22Rv1 (cell line): Measurements from ENCODE around the gene MLST8.
A peak's percentile ranks its signal among the peaks of the same experiment; 100 is the strongest.

ENCODE experiments used
- H3K27ac ChIP-seq: fragments of 450-650 bp; 2 replicates; pipeline ENCODE4 v1.5.1; 2017
- ZFX ChIP-seq: fragments of 450-650 bp; IDR thresholded peaks from 2 replicates; pipeline ENCODE4 v1.6.1; 2017; ENCODE audit warnings: antibody characterized with exemption, borderline replicate concordance
- TF ChIP-seq, protein P1 (sequence below): fragments of 450-650 bp; IDR thresholded peaks from 2 replicates; pipeline ENCODE4 v1.5.1; 2017; ENCODE audit warnings: mild to moderate bottlenecking

The MLST8 gene

DNA sequence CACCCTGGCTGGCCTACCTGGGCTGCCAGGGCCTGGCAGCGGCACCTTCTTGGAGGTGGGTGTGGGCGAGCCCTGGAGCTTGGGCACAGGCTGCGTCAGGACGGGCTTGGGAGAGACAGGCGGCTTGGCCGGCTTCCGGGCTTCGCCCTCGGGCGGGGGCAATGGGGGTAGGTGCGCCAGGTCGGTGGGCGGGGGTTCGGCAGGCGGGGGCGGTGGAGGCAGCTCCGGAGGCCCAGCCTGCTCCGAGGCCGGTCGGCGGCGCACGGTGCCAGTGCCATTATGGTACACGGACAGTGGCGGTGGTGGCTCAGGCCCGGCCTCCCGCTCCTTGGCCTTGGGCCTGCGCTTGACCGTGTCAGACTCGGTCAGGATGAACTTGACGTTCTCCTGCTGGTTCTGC lies 25.7 kb upstream of the MLST8 start:
- TF ChIP-seq ZFX: no peak
- TF ChIP-seq, protein P1, sequence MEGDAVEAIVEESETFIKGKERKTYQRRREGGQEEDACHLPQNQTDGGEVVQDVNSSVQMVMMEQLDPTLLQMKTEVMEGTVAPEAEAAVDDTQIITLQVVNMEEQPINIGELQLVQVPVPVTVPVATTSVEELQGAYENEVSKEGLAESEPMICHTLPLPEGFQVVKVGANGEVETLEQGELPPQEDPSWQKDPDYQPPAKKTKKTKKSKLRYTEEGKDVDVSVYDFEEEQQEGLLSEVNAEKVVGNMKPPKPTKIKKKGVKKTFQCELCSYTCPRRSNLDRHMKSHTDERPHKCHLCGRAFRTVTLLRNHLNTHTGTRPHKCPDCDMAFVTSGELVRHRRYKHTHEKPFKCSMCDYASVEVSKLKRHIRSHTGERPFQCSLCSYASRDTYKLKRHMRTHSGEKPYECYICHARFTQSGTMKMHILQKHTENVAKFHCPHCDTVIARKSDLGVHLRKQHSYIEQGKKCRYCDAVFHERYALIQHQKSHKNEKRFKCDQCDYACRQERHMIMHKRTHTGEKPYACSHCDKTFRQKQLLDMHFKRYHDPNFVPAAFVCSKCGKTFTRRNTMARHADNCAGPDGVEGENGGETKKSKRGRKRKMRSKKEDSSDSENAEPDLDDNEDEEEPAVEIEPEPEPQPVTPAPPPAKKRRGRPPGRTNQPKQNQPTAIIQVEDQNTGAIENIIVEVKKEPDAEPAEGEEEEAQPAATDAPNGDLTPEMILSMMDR: no peak
- H3K27ac ChIP-seq: peak overlapping the region; percentile 73

DNA sequence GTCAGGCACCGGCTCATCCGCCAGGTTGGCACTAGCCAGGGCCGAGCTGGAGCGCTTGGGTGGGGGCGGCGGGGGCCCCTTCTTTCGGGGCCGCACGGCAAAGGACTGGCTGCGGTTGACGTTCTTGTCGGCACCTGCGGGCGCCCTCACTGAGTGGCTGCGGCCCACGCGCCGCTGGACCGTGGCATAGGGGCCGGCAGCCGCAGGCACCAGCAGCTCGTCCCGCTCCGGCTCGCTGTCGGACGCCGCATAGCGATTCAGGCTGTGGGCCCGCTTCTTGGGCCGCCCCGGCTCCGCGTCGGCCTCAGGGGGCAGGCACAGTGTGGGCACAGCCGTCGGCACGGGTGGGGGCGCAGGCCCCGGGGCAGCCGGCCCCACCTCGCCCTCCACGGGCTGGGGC lies 24.8 kb upstream of the MLST8 start:
- TF ChIP-seq, protein P1: no peak
- TF ChIP-seq ZFX: no peak
- no peak overlapping the region for H3K27ac ChIP-seq

DNA sequence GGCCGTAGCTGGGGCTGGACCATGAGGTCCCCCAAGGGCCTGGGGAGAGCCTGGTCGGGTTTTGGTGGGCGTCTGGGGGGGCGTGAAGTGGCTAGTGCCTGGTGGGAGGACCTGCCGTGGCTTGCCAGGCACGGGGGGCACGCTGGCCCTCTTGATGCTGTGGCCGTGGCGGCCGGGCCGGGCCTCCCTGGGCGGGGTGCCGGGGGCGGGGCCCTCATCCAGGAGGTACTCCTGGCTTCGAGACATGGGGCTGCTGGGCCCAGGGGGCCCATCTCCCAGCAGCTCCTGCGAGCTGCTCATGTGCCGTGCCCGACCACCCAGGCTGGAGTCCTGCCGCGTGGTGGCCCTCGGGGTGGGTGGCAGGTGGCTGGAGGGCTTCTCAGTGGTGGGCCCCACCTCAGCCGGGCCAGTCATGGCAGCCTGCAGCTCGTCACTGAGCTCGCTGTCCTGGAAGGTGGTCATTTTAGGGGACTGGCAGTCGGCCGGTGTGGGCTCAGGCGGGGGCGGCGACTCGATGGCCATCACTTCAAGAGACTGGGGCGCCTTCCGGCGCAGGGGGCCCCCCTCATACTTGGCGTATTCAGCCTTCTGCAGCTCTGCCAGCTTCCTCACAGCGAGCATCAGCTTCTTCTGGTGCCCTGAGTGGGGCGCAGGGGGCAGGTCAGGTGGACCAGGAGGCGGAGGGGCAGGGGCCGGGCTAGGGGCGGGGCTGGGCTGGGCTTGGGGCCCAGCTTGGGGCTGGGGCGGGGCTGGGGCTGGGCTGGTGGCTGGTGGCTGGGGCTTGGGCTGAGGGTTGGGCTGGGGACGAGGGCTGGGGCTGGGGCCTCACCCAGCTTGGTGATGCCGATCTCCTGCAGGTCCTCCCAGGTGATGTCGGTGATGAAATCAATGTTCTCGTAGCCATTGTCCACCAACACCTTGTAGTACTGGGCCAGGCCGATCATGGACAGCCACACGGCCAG lies 24.0 kb upstream of the MLST8 start:
- no peak for TF ChIP-seq ZFX
- TF ChIP-seq, protein P1: no peak
- no peak overlapping the region for H3K27ac ChIP-seq

DNA sequence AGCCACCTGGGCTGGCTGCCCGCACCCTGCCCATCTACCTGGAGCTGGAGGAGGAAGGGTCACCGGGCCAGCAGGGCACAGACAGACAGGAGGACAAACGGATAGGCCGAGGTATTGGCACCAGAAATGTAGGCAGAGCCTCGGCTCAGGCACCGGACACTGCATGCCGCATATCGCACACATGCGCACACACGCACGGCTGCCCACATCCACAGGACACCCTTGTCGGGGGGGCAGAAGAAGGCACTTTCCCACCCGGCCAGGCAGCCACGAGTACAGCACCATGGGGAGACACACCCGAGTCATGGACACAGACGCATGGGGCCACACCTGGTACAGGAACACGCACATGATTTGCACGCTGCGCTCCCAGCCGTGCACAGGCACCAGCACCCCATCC lies 23.3 kb upstream of the MLST8 start:
- H3K27ac ChIP-seq: no peak overlapping the region
- TF ChIP-seq, protein P1: no peak
- TF ChIP-seq ZFX: no peak

DNA sequence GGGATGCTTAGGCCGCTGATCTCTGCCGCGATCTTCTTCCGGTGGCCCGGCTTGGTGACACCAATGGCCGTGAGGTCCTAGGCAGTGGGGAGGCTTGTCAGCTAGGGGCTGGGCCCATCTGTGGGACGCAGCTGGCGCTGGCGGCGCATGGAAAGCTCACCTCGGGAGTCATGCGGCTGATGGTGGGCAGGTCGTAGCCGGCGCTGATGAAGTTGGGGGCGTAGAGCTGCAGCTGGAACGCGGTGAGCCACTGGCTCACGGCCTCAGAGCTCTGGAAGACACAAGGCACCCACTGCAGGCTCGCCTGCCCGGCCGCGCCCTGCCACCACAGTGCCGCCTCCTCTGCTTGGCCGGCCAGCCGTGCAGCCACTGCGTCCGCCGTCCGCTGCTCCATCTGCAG lies 21.6 kb upstream of the MLST8 start:
- TF ChIP-seq, protein P1: no peak
- TF ChIP-seq ZFX: no peak
- H3K27ac ChIP-seq: no peak overlapping the region

DNA sequence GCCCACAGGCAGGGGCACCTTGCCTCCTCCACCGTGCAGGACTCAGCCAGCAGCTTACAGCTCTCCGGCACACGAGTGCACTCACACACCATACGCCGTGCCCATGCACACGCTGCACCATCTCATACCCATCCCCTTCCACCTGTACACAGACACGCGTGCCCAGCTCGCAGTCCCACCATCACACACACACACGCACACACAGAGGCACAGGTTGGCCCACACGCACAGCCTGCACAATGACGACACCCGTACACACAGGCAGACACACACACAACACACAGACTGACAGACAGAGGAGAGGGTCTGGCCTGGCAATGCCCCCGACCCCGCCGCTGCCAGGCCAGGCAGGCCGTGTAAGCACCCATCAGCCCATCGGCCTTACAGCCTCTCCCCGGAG lies 20.9 kb upstream of the MLST8 start:
- TF ChIP-seq, protein P1: no peak
- TF ChIP-seq ZFX: no peak
- H3K27ac ChIP-seq: no peak overlapping the region

DNA sequence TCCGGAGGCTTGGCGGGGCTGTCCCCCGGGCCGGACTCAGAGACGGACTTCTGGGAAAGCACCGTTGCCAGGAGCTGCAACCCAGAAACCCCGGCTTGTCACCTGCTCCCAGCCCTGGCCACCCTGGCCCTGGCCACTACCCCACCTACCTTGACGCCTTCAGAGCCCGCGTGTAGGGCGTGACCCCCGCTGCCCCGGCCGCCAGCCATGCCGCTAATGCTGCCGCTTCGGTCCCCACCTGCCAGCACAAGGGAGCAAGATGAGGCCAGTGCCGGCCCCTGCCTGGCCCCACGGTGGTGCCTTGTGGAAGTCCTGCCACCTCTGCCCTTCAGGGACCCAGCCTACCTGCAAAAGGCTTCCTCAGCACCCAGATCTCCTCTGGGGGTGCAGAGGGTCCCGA lies 20.3 kb upstream of the MLST8 start:
- TF ChIP-seq ZFX: no peak
- TF ChIP-seq, protein P1: no peak
- H3K27ac ChIP-seq: no peak overlapping the region
